NCI-H524 (cell line): ENCODE measurements around the gene KBTBD4.
A peak's percentile ranks its signal among the peaks of the same experiment; 100 is the strongest.
"Not testable (repeated sequence)": the region's sequence is repeated elsewhere in the genome, so short reads cannot be mapped to it uniquely, and the experiment has no call there.

Source experiments
- DNase-seq, 2 experiments: peaks; one replicate each; lab custom pipeline; 2025; lab: John Stamatoyannopoulos, UW

The KBTBD4 gene

DNA sequence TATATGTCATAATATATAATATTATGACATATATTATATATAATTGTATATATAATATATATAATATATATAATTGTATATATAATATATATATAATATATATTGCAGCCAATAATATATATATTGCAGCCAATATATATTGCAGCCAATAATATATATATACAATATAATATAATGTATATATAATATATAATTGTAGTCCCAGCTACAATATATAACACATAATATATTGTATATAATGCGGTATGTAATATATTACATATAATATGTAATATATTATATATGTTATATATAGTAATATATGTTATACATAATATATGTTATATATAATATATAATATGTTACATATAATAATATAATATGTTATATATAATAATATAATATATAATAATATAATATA is 20.1 kb downstream of the KBTBD4 start:
- DNase-seq: no peak

DNA sequence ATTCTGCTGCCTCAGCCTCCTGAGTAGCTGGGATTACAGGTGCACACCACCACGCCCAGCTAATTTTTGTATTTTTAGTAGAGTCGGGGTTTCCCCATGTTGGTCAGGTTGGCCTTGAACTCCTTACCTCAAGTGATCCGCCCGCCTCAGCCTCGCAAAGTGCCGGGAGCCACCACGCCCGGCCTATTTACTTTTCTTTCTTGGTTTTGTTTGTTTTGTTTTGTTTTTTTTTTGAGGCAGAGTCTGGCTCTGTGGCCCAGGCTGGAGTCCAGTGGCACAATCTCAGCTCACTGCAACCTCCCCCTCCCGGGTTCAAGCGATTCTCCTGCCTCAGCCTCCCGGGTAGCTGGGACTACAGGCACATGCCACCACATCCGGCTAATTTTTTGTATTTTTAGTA is 21.8 kb downstream of the KBTBD4 start:
- not testable (repeated sequence) for DNase-seq

GRCh38 chr11:47553406-47553743 is 25.4 kb downstream of the KBTBD4 start:
- no peak for DNase-seq

GRCh38 chr11:47552566-47553405 is 26.0 kb downstream of the KBTBD4 start, which contains the start of gene CELF1:
CELF1 (minus strand) TSS chr11:47553132; CDS start chr11:47499523, 53,609 bp downstream.
- peak; percentile 68 to 89 for DNase-seq

DNA sequence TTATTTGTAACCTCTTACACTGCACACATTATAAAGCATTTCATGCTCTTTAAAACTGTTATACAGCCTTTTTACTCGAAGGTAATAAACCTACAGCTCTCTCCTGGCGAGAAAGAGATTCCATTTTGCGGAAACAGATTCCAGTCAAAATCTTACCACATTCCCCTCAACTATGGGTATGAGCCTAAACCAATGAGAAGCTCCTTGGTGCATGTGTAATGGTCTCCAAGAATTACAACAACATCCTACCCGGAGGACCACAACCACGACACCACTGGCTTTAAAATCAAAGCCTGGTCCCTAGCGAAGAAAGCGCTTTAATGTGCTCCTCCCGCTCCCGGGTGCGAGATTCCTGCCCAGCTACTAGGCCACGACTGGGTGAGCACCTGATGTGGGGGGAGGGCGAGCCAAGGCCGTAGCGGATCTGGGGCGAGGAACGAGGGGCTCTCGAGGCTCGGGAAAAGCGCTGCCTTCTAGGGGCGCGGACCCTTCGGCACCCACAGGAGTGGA is 26.7 kb downstream of the KBTBD4 start:
- peak in 1 of 2 experiments; percentile 25 for DNase-seq

DNA sequence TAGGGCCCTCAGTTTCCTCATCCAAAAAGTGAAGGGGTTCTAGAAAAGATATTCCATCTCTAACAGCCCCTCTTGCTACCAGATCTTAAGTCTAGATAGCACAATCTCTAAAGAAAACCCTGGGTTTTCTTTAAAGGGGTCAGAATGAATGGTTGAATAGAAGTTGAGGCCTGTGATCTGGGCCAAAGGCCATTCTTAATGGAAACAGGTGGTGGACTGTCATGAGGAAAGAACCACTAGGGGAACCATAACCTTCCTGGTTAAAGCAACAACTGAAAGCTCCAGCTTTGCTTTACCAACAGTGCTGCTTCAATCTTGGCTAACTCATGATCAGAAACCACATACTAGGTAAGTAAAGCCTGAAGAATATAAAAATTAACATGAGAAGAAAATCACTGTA is 27.7 kb downstream of the KBTBD4 start:
- DNase-seq: peak in 1 of 2 experiments; percentile 12

DNA sequence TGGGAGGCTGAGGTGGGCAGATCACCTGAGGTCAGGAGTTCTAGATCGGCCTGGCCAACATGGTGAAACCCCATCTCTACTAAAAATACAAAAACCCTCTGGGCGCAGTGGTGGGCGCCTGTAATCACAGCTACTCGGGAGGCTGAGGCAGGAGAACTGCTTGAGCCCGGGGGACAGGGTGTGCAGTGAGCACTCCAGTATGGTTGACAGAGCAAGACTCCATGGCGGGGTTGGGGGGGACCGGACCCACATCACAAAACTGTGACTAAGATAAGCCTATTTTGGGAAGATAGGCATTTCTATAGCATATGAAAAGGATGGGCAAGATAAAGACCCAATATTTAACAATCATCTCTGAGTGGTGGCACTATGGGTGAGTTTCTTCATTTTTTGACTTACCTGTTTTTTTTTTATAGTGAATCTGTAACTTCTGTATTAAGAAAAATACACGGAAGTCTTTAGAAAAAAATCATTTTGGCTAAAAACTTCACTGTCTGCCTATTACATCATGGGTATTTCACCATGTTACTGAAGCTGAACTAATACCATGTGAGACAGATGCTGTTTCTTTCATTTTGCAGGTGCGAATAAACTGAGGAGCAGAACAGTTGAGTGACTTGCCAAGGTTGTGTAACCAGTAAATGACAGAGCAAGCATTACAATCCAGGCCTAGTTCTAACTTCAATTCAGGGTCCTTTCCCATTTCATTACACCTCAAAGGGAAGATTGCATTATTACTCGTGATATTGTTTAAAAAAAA is 28.3 kb downstream of the KBTBD4 start:
- no peak for DNase-seq

DNA sequence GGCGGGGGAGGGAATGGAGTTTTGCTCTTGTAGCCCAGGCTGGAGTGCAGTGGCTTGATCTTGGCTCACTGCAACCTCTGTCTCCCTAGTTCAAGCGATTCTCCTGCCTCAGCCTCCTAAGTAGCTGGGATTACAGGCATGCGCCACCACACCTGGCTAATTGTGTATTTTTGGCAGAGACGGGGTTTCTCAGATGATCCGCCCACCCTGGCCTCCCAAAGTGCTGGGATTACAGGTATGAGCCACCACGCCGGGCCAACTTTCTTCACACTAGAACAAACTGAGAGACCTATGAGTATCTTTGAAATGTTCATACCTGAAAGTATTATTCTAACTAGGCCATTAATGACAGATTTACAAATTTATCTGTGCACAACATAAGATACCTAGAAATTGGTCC is 32.5 kb downstream of the KBTBD4 start:
- not testable (repeated sequence) for DNase-seq

DNA sequence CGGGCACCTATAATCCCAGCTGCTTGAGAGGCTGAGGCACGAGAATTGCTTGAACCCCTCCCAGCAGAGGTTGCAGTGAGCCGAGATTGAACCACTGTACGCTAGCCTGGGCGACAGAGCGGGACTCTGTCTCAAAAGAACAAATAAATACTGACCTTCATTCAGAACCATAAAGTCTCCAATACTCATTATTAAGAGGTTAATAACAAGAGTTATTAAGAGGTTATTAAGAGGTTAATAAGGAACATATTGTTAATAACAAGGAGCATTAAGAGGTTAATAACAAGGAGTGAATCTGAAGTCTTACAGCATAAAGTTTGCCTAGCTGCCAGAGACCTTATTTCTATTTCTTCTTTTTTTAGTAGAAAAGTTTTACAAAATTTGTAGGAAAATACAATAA is 33.5 kb downstream of the KBTBD4 start:
- DNase-seq: no peak

GRCh38 chr11:47541070-47541469 is 37.7 kb downstream of the KBTBD4 start:
- DNase-seq: no peak

GRCh38 chr11:47539681-47540039 is 39.1 kb downstream of the KBTBD4 start:
- DNase-seq: no peak

GRCh38 chr11:47538741-47539565 is 39.8 kb downstream of the KBTBD4 start:
- DNase-seq: no peak

GRCh38 chr11:47536915-47537314 is 41.9 kb downstream of the KBTBD4 start:
- no peak for DNase-seq

GRCh38 chr11:47534704-47535251 is 44.0 kb downstream of the KBTBD4 start:
- DNase-seq: no peak

GRCh38 chr11:47533690-47534151 is 45.0 kb downstream of the KBTBD4 start:
- no peak for DNase-seq

DNA sequence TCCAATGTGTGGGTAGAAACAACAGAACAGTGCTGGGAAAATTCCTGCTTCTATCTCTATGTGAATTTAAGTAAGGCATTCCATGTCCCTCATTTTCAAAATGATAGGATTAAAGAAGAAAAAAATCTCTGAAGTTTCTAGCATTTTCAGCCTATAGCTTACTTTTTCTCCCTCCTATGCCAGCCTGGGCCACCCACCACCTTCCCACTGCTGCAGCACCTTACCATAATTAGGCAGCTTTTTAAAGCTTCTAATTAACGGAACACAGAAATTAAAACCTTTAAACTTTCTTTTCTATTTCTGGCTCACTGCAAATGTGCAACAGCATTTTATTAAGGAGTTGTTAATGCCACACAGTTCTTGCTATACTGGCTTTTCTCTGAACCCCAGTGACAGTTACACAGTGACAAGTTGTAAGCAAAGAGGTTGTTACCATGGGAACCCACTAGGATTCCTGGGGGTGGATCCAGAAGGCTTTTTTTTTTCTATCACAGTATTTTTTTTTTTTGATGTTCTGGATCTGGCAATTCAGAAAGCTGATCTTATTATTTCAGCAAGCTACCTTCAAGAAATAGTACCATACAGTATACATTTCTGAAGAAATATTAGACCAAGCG is 46.1 kb downstream of the KBTBD4 start:
- DNase-seq: no peak

GRCh38 chr11:47531666-47532065 is 47.1 kb downstream of the KBTBD4 start:
- DNase-seq: no peak

DNA sequence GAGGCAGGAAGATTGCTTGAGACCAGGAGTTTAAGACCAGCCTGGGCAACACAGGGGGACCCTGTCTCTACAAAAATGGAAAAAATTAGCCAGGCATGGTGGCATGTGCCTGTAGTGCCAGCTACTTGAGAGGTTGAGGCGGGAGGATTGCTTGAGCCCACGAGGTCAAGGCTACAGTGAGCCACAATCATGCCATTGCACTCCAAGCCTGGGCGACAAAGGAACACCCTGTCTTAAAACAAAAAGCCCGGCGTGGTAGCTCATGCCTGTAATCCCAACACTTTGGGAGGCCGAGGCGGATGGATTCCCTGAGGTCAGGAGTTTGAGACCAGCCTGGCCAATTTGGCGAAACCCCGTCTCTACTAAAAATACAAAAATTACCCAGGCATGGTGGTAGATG is 48.0 kb downstream of the KBTBD4 start:
- DNase-seq: not testable (repeated sequence)

DNA sequence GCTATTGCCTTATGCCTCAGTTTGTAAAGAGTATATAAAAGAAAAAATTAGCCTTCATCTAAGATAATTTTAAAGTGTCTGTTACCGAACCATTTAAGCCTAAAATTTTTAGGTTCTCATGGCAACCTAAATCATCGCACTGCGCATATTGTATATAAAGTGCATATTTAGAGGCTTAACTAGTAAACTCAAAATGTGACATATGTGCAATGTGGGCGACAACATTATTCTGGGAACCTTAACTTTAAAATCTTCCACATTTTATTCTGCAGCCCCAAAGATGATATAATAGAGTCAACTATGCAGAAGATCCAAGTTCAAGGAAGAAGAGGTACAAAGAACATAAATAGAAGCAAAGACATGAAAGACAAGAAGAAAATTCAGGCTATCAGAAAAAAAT is 48.8 kb downstream of the KBTBD4 start:
- DNase-seq: no peak

- DNase-seq: no peak
Measured at GRCh38 chr11:47527186-47527585, 51.6 kb downstream of the KBTBD4 start.

DNA sequence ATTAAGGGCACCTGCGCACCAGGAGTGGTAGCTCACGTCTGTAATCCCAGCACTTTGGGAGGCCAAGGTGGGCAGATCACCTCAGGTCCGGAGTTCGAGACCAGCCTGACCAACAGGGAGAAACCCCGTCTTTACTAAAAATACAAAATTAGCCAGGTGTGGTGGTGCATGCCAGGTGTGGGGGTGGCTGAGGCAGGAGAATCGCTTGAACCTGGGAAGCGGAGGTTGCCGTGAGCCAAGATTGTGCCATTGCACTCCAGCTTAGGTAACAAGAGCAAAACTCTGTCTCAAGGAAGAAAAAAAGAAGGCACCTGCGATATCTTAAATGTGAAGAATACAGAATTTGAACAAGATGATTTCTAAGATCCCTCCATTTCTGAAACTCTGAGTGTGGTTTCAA is 52.7 kb downstream of the KBTBD4 start:
- not testable (repeated sequence) for DNase-seq
